HepG2 (cell line): ENCODE measurements around the gene VCP. TPM values are rescaled to one million over a fixed set of nuclear protein-coding genes. Genes with fewer than 3 reads are reported as not detected.

ENCODE experiments used
- ATRX ChIP-seq: sonication (generic); formaldehyde crosslinking; IDR thresholded peaks from 2 replicates; pipeline ENCODE4 v1.4.0; 2020; ENCODE audit warnings: missing genetic modification reagents, borderline replicate concordance
- BRCA1 ChIP-seq: sonication (generic); formaldehyde crosslinking; IDR thresholded peaks from 2 replicates; pipeline ENCODE4 v1.4.0; 2020; ENCODE audit warnings: missing genetic modification reagents
- CENPT ChIP-seq: sonication (generic); formaldehyde crosslinking; IDR thresholded peaks from 2 replicates; pipeline ENCODE4 v1.8.0; 2022; ENCODE audit warnings: low read depth, mild to moderate bottlenecking, moderate library complexity, missing genetic modification reagents
- ELF4 ChIP-seq: sonication (generic); formaldehyde crosslinking; IDR thresholded peaks from 2 replicates; pipeline ENCODE4 v1.5.0; 2020; ENCODE audit warnings: missing genetic modification reagents, mild to moderate bottlenecking, moderate library complexity, borderline replicate concordance
- GABPA ChIP-seq, 2 experiments: IDR thresholded peaks; 2 replicates each; pipeline ENCODE4 v1.6.1; 2011 to 2016; ENCODE audit warnings: low read depth in 2 of 2, low read length in 1 of 2, missing biosample characterization in 1 of 2, missing genetic modification characterization in 1 of 2
- MAFG ChIP-seq: sonication (generic); formaldehyde crosslinking; IDR thresholded peaks from 2 replicates; pipeline ENCODE4 v1.5.1; 2020; ENCODE audit warnings: mild to moderate bottlenecking, missing genetic modification reagents
- MZF1 ChIP-seq: sonication (generic); formaldehyde crosslinking; IDR thresholded peaks from 2 replicates; pipeline ENCODE4 v1.8.1; 2023; ENCODE audit warnings: mild to moderate bottlenecking, missing genetic modification reagents, borderline replicate concordance
- SAP130 ChIP-seq: IDR thresholded peaks from 2 replicates; pipeline ENCODE4 v1.6.1; 2016; ENCODE audit warnings: low read depth
- TBL1XR1 ChIP-seq: fragments of 150-350 bp; IDR thresholded peaks from 2 replicates; pipeline ENCODE4 v1.6.1; 2014; ENCODE audit warnings: borderline replicate concordance, low read length; ENCODE audit not compliant: partially characterized antibody
- ZFP62 ChIP-seq: sonication (generic); formaldehyde crosslinking; IDR thresholded peaks from 2 replicates; pipeline ENCODE4 v1.4.0; 2020; ENCODE audit warnings: missing genetic modification reagents
- ZNF652 ChIP-seq: IDR thresholded peaks from 2 replicates; pipeline ENCODE4 v1.6.1; 2016; ENCODE audit warnings: low read depth, borderline replicate concordance
- ZNF775 ChIP-seq: sonication (generic); formaldehyde crosslinking; IDR thresholded peaks from 2 replicates; pipeline ENCODE4 v1.4.0; 2020; ENCODE audit warnings: missing genetic modification reagents, mild to moderate bottlenecking, moderate library complexity, borderline replicate concordance
- ZNF777 ChIP-seq: sonication (generic); formaldehyde crosslinking; IDR thresholded peaks from 2 replicates; pipeline ENCODE4 v1.4.0; 2020; ENCODE audit warnings: missing genetic modification reagents
- polyA plus RNA-seq, 8 experiments: library from polyadenylated mRNA; depleted of rRNA in 3 of 8; stranded (reverse) in 7 of 8; unstranded in 1 of 8; fragments of >200 nt; fragmentation: Illumina TruSeq in 4 of 8; extraction: Trizol in 4 of 8; gene quantifications; 2 replicates each; pipeline versions ENCODE4 v1.2.1 to v1.2.3, GENCODE V29; 2011 to 2016; ENCODE audit warnings: low read depth in 4 of 8, missing spikeins in 1 of 8, mixed read lengths in 1 of 8; ENCODE audit not compliant: insufficient read depth in 1 of 8
- total RNA-seq, 5 experiments: library from RNA; depleted of rRNA; stranded (reverse); fragments of >200 nt; fragmentation: Illumina TruSeq; extraction: Trizol; gene quantifications; 2 replicates each; pipeline ENCODE4 v1.2.3, GENCODE V29; 2016; ENCODE audit warnings: low read depth in 1 of 5
- TF ChIP-seq, protein P1 (sequence below): sonication (generic); formaldehyde crosslinking; IDR thresholded peaks from 2 replicates; pipeline ENCODE4 v1.4.0; 2020; ENCODE audit warnings: missing genetic modification reagents, borderline replicate concordance
- TF ChIP-seq, protein P2 (sequence below): sonication (generic); formaldehyde crosslinking; IDR thresholded peaks from 2 replicates; pipeline ENCODE4 v1.4.0; 2020; ENCODE audit warnings: mild to moderate bottlenecking, missing genetic modification reagents
- TF ChIP-seq, protein P3 (sequence below): sonication (generic); formaldehyde crosslinking; IDR thresholded peaks from 2 replicates; pipeline ENCODE4 v1.5.0; 2020; ENCODE audit warnings: mild to moderate bottlenecking, missing genetic modification reagents
- TF ChIP-seq, protein P4 (sequence below): sonication (generic); IDR thresholded peaks from 2 replicates; pipeline ENCODE4 v1.6.1; 2016; ENCODE audit warnings: low read depth, borderline replicate concordance

VCP gene
- total and polyA plus RNA-seq, 2 of the 13 experiments (the other 11 are each of a cell fraction or from before 2014, with no cell fraction given), result 143 to 391 TPM

- TF ChIP-seq, protein P1, sequence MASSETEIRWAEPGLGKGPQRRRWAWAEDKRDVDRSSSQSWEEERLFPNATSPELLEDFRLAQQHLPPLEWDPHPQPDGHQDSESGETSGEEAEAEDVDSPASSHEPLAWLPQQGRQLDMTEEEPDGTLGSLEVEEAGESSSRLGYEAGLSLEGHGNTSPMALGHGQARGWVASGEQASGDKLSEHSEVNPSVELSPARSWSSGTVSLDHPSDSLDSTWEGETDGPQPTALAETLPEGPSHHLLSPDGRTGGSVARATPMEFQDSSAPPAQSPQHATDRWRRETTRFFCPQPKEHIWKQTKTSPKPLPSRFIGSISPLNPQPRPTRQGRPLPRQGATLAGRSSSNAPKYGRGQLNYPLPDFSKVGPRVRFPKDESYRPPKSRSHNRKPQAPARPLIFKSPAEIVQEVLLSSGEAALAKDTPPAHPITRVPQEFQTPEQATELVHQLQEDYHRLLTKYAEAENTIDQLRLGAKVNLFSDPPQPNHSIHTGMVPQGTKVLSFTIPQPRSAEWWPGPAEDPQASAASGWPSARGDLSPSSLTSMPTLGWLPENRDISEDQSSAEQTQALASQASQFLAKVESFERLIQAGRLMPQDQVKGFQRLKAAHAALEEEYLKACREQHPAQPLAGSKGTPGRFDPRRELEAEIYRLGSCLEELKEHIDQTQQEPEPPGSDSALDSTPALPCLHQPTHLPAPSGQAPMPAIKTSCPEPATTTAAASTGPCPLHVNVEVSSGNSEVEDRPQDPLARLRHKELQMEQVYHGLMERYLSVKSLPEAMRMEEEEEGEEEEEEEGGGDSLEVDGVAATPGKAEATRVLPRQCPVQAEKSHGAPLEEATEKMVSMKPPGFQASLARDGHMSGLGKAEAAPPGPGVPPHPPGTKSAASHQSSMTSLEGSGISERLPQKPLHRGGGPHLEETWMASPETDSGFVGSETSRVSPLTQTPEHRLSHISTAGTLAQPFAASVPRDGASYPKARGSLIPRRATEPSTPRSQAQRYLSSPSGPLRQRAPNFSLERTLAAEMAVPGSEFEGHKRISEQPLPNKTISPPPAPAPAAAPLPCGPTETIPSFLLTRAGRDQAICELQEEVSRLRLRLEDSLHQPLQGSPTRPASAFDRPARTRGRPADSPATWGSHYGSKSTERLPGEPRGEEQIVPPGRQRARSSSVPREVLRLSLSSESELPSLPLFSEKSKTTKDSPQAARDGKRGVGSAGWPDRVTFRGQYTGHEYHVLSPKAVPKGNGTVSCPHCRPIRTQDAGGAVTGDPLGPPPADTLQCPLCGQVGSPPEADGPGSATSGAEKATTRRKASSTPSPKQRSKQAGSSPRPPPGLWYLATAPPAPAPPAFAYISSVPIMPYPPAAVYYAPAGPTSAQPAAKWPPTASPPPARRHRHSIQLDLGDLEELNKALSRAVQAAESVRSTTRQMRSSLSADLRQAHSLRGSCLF (CRISPR knock-in tag), result no peak
- TF ChIP-seq TBL1XR1, result no peak
- TF ChIP-seq MZF1 (CRISPR knock-in tag), result no peak
- TF ChIP-seq CENPT (CRISPR knock-in tag), result no peak
- peak; percentile 59; the same call in 1 of the 2 replicates for TF ChIP-seq ZNF777 (CRISPR knock-in tag)
- no peak for TF ChIP-seq MAFG (CRISPR knock-in tag)
- no peak for TF ChIP-seq ZFP62 (CRISPR knock-in tag)
- TF ChIP-seq ATRX, result no peak
- TF ChIP-seq, protein P2, sequence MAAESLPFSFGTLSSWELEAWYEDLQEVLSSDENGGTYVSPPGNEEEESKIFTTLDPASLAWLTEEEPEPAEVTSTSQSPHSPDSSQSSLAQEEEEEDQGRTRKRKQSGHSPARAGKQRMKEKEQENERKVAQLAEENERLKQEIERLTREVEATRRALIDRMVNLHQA (CRISPR knock-in tag), result no peak
- TF ChIP-seq, protein P3, sequence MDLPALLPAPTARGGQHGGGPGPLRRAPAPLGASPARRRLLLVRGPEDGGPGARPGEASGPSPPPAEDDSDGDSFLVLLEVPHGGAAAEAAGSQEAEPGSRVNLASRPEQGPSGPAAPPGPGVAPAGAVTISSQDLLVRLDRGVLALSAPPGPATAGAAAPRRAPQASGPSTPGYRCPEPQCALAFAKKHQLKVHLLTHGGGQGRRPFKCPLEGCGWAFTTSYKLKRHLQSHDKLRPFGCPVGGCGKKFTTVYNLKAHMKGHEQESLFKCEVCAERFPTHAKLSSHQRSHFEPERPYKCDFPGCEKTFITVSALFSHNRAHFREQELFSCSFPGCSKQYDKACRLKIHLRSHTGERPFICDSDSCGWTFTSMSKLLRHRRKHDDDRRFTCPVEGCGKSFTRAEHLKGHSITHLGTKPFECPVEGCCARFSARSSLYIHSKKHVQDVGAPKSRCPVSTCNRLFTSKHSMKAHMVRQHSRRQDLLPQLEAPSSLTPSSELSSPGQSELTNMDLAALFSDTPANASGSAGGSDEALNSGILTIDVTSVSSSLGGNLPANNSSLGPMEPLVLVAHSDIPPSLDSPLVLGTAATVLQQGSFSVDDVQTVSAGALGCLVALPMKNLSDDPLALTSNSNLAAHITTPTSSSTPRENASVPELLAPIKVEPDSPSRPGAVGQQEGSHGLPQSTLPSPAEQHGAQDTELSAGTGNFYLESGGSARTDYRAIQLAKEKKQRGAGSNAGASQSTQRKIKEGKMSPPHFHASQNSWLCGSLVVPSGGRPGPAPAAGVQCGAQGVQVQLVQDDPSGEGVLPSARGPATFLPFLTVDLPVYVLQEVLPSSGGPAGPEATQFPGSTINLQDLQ (CRISPR knock-in tag), result no peak
- TF ChIP-seq SAP130 (CRISPR knock-in tag), result peak; percentile 93
- no peak for TF ChIP-seq ZNF775 (CRISPR knock-in tag)
- no peak for TF ChIP-seq BRCA1 (CRISPR knock-in tag)
- TF ChIP-seq, protein P4, sequence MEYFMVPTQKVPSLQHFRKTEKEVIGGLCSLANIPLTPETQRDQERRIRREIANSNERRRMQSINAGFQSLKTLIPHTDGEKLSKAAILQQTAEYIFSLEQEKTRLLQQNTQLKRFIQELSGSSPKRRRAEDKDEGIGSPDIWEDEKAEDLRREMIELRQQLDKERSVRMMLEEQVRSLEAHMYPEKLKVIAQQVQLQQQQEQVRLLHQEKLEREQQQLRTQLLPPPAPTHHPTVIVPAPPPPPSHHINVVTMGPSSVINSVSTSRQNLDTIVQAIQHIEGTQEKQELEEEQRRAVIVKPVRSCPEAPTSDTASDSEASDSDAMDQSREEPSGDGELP, result peak; percentile 93
- TF ChIP-seq ELF4 (CRISPR knock-in tag), result no peak
- TF ChIP-seq GABPA (IDR thresholded peaks at IDR 0.05; ENCODE audit: low read depth, low read length), result no peak
- TF ChIP-seq GABPA (CRISPR knock-in tag; IDR thresholded peaks at IDR 0.05; ENCODE audit: low read depth), result 0 out of 2 replicates have a peak, but pooled peaks have one; percentile 17
- TF ChIP-seq ZNF652 (CRISPR knock-in tag), result peak; percentile 99
These were observed 38.8 kb upstream of the VCP start (continued) for GRCh38 chr9:35111001-35111933.
